HG02571 (cell line): ENCODE measurements around the gene VPS37D.
"Not testable (repeated sequence)": the region's sequence is repeated elsewhere in the genome, so short reads cannot be mapped to it uniquely, and the experiment has no call there.

Experiments used
- ATAC-seq: cut with Tn5 transposase; IDR thresholded peaks from one replicate; pipeline ENCODE4 v1.9.1; 2021; ENCODE audit warnings: mild to moderate bottlenecking, moderate library complexity; ENCODE audit not compliant: unreplicated experiment

The VPS37D gene

DNA sequence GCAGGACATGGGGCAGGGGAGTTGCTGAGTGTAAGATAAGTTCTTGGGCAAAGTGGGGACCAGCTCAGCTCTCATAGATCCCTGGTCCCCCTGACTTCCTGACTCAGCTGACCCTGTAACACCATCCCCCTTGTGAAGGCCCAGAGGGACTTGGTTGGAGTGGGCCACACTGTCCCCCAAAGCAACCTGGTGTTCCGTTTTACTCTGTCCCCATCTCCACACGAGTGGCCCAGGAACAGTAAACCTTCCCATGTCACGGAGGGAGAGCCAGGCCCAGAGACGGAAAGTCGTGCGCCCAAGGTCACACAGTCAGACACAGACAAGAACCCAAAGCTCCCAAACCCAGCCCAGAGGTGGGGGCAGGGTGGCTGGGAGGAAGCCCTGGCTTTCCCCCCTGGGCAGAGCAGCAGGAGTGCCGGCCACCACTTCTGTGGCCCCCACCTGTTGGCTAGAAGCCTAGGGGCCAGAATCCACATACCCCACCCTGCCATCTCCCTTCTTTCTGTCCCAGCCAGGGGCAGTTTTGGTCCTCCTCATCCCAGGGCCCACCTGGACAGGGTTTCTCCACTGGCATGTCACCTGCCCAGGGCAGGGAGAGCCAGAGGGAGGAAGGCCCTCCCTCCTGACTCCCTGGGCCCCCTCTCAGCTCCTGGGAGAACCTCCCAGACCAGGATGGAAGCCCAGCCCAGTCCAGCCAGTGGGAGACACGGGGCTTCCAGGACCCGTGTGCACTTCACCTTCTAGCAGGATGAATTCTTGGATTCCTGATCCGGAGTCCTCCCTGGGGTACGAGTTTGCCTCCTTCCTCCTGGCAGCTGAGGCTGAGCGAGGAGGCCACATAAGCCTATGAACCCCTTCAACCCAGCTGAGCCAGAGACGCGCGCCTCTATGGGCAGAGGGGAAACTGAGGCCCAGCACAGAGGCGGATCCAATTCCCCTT, 20.6 kb upstream of the VPS37D start:
- ATAC-seq, result no peak

DNA sequence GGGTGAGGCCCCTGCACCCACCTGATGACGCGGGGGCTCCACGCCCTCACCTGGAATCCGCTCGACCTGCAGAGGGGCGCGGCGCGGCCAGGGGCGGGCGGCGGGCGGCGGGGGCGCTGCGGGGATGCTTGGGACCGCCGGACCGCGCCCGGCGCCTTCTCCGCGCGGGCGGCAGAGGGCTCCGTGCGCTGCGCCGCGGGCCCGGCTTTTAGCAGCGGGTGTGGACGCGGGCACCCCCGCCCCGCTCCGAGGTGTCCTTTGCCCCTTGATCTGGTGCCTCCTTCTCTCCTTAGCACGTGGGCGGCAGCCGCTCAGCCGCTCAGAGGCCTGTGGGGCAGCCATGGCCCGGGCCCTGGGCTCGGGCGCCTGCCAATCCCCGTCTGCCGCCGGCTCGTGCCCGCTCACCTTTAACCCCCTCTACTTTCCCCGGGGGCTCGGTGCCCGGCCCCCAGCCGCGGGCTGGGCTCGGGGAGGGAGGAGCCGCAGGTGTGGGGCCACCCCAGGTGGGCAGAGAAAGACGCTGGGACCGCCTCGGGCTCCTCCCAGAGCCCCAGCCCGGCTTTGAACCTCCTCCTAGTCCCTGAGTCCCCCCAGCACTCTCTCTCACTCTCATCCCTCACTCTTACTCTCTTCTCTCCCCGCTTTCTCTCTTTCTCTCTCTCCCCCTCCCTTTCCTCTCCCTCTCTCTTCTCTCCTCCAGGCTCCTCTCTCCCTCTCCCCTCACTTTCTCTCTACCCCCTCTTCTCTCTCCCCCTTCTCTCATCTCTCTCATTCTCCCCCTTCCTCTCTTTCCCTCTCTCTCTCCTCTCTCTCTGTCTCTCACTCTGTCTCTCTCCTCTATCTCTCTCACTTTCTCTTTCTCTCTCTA, 19.7 kb upstream of the VPS37D start:
- ATAC-seq, result no peak

DNA sequence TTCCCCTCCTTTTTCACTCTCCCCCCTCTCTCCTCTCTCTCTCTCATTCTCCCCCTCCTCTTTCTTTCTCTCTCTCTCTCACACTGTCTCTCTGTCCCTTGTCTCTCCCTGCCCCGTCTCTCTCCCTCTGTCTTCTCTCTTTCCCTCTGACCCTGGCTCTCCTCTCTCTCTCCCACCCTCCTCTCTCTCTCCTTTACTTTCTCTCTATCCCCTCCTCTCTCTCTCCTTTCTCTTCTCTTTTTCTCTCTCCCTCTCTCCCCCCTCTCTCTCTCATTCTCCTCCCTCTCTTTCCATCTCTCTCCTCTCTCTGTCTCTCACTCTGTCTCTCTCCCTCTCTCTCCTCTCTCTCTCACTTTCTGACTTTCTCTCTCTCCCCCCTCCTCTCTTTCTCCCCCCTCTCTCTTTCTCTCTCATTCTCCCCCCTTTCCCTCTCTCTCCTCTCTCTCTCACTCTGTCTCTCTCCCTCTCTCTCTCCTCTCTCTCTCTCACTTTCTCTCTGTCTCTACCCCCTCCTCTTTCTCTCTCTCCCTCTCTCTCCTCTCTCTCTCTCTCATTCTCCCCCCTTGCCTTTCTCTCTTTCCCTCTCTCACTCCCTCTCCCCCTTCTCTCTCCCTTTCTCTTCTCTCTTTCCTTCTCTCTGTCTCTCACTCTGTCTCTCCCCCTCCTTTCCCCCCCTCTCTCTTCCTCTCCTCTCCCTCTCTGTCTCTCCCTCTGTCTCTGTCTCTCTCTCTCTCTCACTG, 18.9 kb upstream of the VPS37D start:
- ATAC-seq, result no peak

DNA sequence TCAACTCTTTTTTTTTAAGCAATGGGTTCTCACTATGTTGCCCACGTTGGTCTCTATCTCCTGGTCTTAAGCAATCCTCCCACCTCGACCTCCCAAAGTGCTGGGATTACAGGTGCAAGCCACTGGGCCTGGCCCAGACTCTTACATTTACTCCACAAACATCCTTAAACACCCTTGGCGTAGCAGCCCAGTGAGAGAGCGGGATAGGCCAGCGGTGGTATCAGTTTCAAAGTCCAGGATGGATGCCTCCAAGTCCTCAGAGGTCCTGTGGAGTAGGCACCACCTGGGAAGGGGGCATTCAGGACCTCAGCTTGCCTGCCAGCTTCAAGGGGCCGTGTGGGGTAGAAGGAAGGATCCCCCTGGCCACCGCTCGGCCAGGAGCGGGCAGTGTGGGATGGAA, 18.1 kb upstream of the VPS37D start:
- ATAC-seq, result no peak

DNA sequence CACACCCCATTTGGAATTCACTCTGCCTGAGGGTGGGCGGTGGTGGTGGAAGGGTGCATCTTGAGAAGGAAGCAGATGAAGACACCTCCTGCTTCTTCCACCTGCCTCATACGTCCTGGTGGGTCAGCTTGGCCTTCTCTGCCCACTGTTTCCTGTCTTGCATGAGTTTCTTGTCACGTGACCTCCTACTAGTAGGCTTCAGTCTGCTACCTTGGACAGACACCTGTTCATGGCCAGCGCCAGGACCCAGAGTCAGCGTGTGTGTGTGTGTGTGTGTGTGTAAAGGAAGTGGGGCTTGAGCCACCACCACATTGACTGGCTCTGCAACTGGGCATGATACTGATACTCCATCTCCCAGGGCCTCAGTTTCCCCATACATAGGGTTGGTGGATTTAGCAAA, 17.1 kb upstream of the VPS37D start:
- no peak for ATAC-seq

DNA sequence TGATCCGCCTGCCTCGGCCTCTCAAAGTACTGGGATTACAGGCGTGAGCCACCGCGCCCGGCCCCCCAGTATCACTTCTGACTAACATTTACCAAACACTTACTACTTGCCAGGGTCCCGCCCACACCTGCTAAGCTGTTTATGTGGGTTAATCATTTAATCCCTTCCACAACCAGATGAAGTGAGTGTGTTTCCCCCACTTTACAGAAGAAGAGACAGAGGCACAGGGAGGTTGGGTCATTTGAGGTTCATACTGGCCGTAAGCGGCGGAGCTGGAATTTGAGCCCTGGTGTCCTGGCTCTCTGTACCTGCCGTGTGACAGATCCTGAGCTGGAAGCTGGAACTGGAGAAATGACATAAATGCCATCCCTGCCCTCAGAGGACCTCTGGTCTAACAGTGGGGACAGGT, 15.1 kb upstream of the VPS37D start:
- ATAC-seq, result no peak

DNA sequence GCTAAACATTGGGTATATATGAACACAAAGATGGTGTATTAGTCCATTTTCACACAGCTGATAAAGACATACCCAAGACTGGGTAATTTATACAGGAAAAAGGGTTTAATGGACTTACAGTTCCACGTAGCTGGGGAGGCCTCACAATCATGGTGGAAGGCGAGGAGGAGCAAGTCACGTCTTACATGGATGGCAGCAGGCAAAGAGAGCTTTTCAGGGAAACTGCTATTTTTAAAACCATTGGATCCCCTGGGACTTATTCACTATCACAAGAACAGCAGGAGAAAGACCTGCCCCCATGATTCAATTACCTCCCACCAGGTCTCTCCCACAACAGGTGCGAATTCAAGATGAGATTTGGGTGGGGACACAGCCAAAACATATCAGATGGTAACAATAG, 12.3 kb upstream of the VPS37D start:
- ATAC-seq, result not testable (repeated sequence)

DNA sequence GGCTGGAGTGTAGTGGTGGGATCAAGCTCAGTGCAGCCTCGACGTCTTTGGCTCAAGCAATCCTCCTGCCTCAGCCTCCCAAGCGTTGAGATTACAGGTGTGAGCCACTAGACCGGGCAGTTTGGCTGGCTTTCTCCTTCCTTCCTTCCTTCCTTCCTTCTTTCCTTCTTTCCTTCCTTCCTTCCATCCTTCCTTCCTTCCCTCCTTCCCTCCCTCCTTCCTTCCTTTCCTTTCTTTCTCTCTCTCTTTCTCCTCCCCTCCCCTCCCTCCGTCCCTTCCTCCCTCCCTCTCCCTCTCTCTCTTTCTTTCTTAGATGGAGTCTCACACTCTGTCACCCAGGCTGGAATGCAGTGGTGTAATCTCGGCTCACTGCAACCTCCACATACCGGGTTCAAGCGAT, 7.6 kb upstream of the VPS37D start:
- ATAC-seq, result no peak

DNA sequence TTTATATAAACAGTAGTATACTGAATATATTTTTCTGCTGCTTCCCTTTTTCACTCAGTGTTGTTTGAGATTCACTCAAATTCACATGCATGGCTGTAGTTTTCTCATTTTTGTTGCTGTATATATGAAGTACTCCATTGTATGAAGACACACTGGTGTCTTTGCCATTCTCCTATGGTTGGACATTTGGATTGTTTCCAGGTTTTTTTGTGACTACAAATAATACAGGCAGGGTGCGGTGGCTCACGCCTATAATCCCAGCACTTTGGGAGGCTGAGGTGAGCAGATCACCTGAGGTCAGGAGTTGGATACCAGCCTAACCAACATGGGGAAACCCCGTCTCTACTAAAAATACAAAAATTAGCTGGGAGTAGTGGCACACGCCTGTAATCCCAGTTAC, 7.0 kb upstream of the VPS37D start:
- not testable (repeated sequence) for ATAC-seq

DNA sequence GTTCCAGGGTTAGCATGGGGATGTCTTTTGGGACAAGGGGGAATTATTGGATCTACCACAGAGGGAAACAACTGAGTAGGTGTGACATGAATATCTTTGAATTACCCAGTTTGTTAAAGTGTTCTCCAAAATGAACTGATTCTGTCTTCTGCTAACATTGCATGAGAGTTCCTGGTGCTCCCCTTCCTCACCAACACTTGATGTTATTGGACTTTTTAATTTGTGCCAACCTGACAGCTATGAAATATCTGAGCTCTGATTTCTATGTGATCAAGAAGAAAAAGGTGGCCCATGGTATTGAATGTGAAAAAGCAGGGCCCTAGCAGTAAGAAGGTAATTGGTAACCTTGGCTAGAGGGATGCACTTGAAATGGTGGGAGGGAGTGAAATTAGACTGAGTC, 4.6 kb upstream of the VPS37D start:
- ATAC-seq, result no peak

DNA sequence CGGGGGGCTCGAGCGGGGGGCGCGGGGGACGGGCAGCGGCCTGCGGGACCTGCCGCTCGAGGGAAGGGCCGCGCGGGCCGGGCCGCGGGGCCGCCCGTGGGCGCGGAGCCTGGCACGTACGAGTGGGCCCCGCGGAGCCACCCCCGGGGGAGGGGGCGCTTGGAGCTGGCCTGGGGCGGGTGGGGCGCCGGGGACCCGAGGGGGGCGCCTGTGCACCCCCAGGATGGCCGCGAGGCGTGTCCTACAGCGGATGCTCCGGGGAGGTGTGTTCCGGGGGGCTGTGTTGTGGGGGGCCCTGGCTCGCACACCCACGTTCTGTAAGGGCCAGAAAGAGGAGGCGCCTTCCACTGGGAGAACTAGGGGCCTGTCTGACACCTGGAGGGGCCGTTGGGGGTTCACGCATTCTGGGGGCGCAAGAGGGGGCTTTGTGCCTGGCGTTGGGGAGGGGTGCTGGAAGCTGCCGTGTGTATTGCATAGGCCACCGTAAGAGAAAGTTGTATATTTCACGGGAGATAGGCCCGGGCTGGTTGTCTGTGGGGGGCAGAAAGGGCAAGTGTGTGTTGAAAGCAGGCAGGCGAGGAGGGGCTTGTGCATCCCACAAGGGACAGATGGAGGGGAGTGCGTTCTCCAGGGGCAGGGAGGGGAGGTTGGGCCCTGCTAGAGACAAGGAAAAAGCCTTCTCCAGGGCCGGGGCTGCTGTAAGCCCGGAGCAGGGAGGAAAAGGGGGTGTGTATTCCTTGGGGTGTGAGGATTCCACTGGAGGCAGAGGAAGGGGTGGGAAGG, 663 bp downstream of the VPS37D start:
- peak; percentile 19 for ATAC-seq

DNA sequence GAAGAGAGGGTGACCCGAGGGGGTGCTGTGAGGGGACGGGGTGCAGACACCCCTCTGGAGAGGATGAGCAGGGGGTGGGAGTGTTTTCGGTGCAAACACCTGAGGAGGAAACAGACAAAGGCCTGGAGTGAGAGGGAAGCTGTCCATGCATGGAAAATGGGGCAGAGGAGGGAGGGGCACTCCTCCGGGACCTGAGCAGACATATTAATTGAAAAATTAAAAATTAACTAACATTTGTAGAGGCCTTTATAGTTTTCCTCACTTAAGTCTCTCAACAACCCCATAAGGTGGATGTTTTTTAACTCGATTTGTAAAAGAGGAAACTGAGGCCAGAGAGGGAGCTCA, 1.2 kb downstream of the VPS37D start:
- no peak for ATAC-seq

DNA sequence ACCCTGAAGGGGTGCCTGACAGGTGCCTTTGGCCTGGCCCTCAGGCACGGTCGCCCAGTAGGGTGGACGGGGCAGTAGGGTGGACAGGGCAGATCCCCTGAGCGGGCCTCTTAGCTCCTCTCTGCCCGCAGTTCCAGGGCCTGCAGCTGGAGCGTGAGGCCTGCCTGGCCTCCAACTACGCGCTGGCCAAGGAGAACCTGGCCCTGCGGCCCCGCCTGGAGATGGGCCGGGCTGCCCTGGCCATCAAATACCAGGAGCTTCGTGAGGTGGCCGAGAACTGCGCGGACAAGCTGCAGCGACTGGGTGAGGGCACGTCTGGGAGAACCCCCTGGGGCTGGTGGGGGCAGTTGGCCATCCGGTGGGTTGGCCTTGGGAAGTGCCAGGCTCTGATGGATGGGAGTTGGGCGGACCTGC, 1.7 kb downstream of the VPS37D start:
- ATAC-seq, result no peak

DNA sequence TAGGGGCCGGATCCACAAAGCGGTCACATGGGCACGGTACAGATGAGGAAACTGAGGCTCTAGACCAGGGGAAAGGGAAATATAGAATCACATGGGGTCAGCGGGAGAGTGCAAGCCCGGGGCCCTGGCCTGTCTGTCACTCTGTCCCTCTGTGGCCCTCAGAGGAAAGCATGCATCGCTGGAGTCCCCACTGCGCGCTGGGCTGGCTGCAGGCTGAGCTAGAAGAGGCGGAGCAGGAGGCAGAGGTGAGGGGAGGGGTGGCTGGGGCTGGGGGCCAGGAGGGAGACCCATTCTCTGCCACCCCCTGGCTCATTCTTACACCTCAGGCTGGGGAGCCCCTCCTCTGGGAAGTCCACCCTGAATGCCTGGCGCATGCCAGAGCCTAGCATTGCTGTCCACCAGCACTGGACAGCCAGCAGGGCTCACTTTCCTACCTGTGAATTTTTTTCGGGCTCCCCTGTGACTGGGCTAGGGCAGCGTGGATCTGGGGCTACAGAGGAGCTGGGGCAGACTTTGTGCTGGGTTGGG, 2.3 kb downstream of the VPS37D start:
- ATAC-seq, result no peak

DNA sequence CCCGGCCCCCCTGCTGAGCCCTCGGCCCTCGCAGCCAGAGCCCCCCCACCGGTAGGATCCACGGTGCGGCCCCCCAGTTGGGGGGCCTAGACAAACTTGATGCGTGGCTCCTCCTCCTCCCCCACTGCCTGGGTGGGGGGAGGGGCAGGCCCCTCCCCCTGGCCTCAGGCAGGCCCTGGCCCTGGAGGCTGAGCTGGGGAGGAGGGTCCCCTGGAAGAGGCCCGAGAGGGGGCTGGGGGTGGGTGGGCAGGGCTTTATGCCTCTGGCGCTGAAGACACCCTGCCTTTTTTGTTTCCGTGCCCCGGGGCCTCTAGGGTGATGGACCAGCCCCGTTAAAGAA, 3.7 kb downstream of the VPS37D start:
- no peak for ATAC-seq

DNA sequence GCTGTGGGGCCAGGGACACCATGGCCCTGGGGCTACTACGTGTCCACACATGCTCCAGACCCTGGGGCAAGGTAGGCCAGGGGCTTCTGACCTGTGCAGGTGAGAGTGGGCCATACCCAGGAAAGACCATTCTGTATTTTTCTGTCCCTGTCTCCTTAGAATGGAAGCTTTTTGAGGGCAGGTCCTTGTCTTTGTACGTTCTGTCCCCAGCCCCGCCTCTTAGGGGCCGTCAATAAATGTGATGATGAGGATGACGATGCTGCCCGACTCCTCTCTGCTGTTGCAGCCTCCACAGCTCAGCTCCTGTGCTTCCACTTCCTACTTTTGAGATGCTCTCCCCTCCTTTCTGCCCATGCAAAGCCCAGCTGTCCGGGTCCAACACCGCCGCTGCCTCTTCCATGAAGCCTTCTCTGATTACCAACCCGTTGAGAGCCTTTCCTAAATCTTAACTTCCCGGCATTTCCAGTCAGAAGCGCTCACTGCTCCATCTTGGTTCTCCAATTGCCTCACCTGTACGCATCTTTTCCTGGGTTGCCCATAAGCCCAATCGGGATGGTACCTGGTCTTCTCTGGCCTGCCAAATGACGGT, 4.3 kb downstream of the VPS37D start:
- no peak for ATAC-seq

DNA sequence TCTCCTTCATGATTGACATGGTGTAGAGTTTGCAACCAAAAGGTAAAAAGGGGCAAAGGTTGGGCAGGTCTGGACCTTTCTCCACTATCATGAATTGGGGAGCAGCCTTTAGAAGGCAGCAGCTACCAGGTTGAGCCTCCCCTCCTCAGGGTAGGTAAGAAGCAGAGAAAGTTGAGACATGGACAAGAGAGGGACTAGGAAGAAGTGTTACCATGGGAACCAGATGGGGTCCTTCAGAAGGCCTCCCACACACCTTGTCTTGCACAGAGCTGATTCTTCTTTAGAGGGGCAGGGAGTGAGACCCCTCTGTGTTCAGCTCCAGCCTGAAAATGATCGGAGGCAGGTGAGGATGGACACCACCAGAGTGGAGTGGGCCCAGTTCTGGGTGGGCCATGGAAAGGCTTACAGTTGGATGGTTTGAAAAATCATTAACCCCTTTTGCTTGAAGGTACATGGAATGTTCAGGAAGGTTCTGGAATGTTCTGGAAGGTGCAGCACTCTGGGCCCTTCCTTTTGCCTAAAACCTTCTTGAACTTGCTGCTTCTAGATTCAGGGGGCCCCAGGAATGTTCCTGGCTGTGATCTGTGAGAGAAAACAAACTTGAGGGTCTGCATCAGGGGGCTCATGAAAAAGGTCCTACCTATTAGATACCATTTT, 7.0 kb downstream of the VPS37D start:
- no peak for ATAC-seq

DNA sequence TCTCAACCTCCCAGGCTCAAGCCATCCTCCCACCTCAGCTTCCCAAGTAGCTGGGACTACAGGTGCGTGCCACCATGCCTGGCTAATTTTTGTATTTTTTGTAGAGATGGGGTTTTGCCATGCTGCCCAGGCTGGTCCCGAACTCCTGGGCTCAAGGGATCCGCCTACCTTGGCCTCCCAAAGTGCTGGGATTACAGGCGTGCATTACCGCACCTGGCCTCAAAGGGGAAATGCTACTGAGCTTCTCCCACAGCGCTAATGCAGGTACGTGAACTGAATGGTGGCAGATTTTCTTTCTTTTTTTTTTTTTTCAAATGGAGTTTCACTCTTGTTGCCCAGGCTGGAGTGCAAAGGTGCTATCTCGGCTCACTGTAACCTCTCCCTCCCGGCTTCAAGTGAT, 8.4 kb downstream of the VPS37D start:
- ATAC-seq, result not testable (repeated sequence)

DNA sequence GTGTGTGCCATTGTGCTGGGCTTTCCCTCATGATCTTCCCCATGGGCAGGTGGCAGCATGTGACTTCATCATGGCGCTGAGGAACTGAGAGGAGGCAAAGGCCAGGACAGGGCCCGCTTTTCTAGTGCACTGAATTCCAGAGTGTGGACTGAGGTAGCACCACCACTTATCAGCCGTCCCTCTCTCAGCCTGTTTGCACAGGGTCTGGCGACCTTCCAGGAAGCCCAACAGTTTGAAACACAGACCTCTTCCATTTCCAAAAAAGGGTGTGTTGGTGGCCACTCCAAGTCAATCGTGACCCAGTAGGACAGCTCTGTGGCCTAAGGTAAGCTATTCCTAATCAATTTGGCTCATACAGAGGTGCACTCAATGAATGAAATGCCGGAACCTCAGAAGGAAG, 11.2 kb downstream of the VPS37D start:
- no peak for ATAC-seq

DNA sequence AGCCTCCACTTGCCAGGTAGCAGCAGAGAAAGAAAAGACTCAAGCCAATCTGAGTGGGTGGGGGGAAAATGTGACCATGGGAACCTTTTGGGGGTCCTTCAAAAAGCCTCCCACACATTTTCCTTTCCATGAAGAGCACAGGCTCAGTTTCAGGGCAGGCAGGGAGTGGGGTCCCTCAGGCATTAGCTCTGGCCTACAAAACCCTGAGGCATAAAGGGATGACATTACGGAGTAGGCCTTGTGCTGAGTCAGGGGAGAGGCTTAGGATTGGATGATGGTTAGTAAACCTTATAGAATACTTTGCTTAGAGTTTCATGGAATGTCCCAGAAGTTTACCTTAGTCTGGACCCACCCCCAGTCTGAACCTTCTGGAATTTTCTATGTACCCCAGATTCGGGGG, 12.1 kb downstream of the VPS37D start:
- ATAC-seq, result no peak
